RWPE2 (cell line): ENCODE data around the gene PIP4K2B.

Experiments
- ATAC-seq: fragments of 200-7000 bp; cut with Tn5 transposase; 3 replicates; pipeline ENCODE4 v1.9.1; 2021; ENCODE audit warnings: low read depth
- DNase-seq: peaks from one replicate; pipeline ENCODE4 v3.0.0-alpha.2; 2020; ENCODE audit warnings: low spot score
- H3K27ac ChIP-seq: fragments of 450-650 bp; 2 replicates; pipeline ENCODE4 v1.5.1; 2017; ENCODE audit warnings: mild to moderate bottlenecking; ENCODE audit not compliant: poor library complexity, severe bottlenecking
- H3K27me3 ChIP-seq: fragments of 250-450 bp; sonication (Bioruptor Pico); 2 replicates; pipeline ENCODE4 v1.5.1; 2021; ENCODE audit warnings: mild to moderate bottlenecking, moderate library complexity; ENCODE audit not compliant: insufficient read depth, poor library complexity, severe bottlenecking
- H3K36me3 ChIP-seq: fragments of 250-450 bp; sonication (Bioruptor Pico); 2 replicates; pipeline ENCODE4 v1.5.1; 2020; ENCODE audit warnings: low read depth, mild to moderate bottlenecking, moderate library complexity
- H3K4me1 ChIP-seq: fragments of 250-450 bp; sonication (Bioruptor Pico); 2 replicates; pipeline ENCODE4 v1.5.1; 2021; ENCODE audit warnings: mild to moderate bottlenecking, moderate library complexity; ENCODE audit not compliant: insufficient read depth, poor library complexity, severe bottlenecking
- H3K4me3 ChIP-seq: fragments of 250-450 bp; sonication (Bioruptor Pico); 2 replicates; pipeline ENCODE4 v1.5.1; 2021; ENCODE audit warnings: mild to moderate bottlenecking, moderate library complexity; ENCODE audit not compliant: severe bottlenecking
- H3K9me3 ChIP-seq: fragments of 250-450 bp; sonication (Bioruptor Pico); 2 replicates; pipeline ENCODE4 v1.5.1; 2021; ENCODE audit warnings: mild to moderate bottlenecking, moderate library complexity; ENCODE audit not compliant: severe bottlenecking
- CTCF ChIP-seq: fragments of 450-650 bp; IDR thresholded peaks from one replicate; pipeline ENCODE4 v1.5.1; 2017; ENCODE audit warnings: mild to moderate bottlenecking, moderate library complexity; ENCODE audit not compliant: poor library complexity, severe bottlenecking

Gene PIP4K2B

GRCh38 chr17:38730526-38731379 lies 68.6 kb downstream of the PIP4K2B start:
- Histone ChIP-seq H3K27ac (peak overlapping the region; percentile 80), H3K4me3 (peak overlapping the region; percentile 65), H3K4me1 (no peaks in the 10 kb centered on the region), H3K9me3 (no peaks in the 10 kb centered on the region), H3K27me3 (no peaks in the 10 kb centered on the region), H3K36me3 (peaks cover 40% of the 10 kb centered on the region)
- TF ChIP-seq CTCF: no peak
- no peak for DNase-seq
- peak; percentile 52 for ATAC-seq

DNA sequence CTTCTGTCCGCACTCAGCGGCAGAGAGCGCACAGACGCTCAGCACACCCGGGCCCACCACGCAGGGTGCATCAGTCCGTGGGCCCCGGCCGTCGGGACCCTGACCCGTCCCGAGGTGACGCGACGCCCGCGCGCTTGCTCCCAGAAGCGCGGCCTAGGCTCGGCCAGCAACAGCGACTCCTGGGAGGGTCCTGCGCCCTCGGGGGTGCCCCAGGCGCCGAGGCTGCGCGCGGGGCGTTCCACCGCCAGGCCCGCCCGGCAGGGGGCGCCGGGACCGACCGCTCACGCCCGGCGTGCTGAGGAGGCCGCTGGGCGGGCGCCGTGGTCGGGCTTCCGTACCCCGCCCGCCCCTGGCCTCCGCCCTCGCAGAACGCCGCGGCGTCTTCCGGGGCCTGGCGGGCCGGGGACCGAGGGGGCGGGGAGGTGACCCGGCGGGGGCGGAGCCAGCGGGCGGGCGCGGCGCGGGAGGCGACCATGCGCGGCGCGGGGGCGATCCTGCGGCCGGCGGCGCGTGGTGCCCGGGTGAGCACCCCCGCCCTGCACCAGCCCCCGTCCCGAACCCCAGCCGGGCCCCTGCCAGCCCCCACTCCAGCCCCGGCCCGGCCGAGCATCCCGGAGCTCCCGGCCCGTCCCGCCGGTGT lies 69.3 kb downstream of the PIP4K2B start, which contains the start of gene CISD3:
TSS of gene CISD3 (plus strand) at position 456 of the 640 bp plus-strand sequence. CDS start at position 474, 18 bp downstream.
- ATAC-seq (peak; percentile 77), DNase-seq (no peak)
- Histone ChIP-seq H3K36me3 (peaks cover 37% of the 10 kb centered on the region), H3K4me3 (peak within 1 kb of the TSS; percentile 65), H3K27ac (peak within 1 kb of the TSS; percentile 80), H3K9me3 (no peaks in the 10 kb centered on the region), H3K4me1 (no peaks in the 10 kb centered on the region), H3K27me3 (no peaks in the 10 kb centered on the region)
- TF ChIP-seq CTCF: peak; percentile 91

DNA sequence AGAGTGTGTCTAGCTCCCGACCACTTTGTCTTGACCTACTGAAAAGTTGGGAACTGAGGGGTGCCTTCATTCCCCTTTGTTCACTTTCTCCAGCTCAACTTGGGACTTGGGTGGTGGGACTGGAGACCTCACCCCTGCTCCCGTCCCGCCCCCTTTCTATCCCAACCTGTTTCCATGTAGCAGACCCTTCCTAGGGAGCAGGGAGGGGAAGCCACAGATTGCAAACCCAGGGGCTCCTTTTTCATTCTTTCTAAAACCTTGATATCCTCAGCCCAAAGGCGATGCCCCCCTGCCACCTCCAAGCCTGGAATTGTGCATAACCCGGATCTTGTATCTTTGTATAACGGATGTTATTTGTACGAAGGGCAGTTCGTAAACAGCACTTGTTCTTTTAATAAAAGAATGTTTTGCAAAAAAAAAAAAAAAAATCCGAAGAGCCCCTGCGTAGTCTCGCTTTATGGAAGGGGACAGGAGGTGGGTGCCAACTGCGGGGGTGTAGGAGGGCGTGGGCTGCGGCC lies 69.9 kb downstream of the PIP4K2B start:
- TF ChIP-seq CTCF: no peak
- no peaks in the 10 kb centered on the region for H3K9me3 ChIP-seq
- no peaks in the 10 kb centered on the region for H3K4me1 ChIP-seq
- H3K27ac ChIP-seq: peak overlapping the region; percentile 80
- ATAC-seq (no peak), DNase-seq (no peak)
- peak overlapping the region; percentile 65 for H3K4me3 ChIP-seq
- no peaks in the 10 kb centered on the region for H3K27me3 ChIP-seq
- H3K36me3 ChIP-seq: peaks cover 35% of the 10 kb centered on the region

- Histone ChIP-seq H3K27me3 (no peaks in the 10 kb centered on the region), H3K36me3 (peaks cover 24% of the 10 kb centered on the region), H3K9me3 (no peaks in the 10 kb centered on the region), H3K4me3 (no peak overlapping the region), H3K27ac (no peak overlapping the region), H3K4me1 (no peaks in the 10 kb centered on the region)
- ATAC-seq: no peak
- TF ChIP-seq CTCF: no peak
- DNase-seq: no peak
These were observed 71.0 kb downstream of the PIP4K2B start for GRCh38 chr17:38728290-38728831.
